GM21447 (cell line): ENCODE measurements around the gene GNB1.

ENCODE experiments used
- ATAC-seq: cut with Tn5 transposase; IDR thresholded peaks from one replicate; pipeline ENCODE4 v1.9.1; 2021; ENCODE audit not compliant: unreplicated experiment

Gene GNB1

GRCh38 chr1:1922956-1923833 lies 32.3 kb upstream of the GNB1 start:
- ATAC-seq = no peak

- ATAC-seq = no peak
Observed at GRCh38 chr1:1922702-1922955, 31.7 kb upstream of the GNB1 start.

GRCh38 chr1:1921901-1922701 lies 31.2 kb upstream of the GNB1 start:
- ATAC-seq = no peak

- ATAC-seq = no peak
Observed at GRCh38 chr1:1921459-1921862, 30.6 kb upstream of the GNB1 start.

- ATAC-seq = no peak
Observed at GRCh38 chr1:1920608-1921458, 29.9 kb upstream of the GNB1 start.

GRCh38 chr1:1920057-1920607 lies 29.2 kb upstream of the GNB1 start:
- no peak for ATAC-seq

- peak; percentile 67 for ATAC-seq
Observed at GRCh38 chr1:1919304-1920056, 28.6 kb upstream of the GNB1 start.

- peak; percentile 5 for ATAC-seq
Observed at GRCh38 chr1:1918901-1919303, 28.0 kb upstream of the GNB1 start, which contains the start of gene TMEM52. TMEM52 (minus strand) TSS chr1:1919279; CDS start chr1:1919265, 14 bp downstream.

- ATAC-seq = no peak
Observed at GRCh38 chr1:1917995-1918900, 27.4 kb upstream of the GNB1 start.

- no peak for ATAC-seq
Observed at GRCh38 chr1:1917304-1917976, 26.6 kb upstream of the GNB1 start.

- no peak for ATAC-seq
Observed at GRCh38 chr1:1916851-1917251, 26.0 kb upstream of the GNB1 start.

GRCh38 chr1:1915911-1916840 lies 25.3 kb upstream of the GNB1 start:
- no peak for ATAC-seq

- no peak for ATAC-seq
Observed at GRCh38 chr1:1914971-1915692, 24.2 kb upstream of the GNB1 start, which contains the start of gene CALML6. CALML6 (plus strand) TSS chr1:1915260; CDS start chr1:1915281, 21 bp downstream.

- no peak for ATAC-seq
Observed at GRCh38 chr1:1914101-1914970, 23.4 kb upstream of the GNB1 start.

GRCh38 chr1:1911350-1912041 lies 20.6 kb upstream of the GNB1 start:
- no peak for ATAC-seq
